Coronary artery (tissue), 2 donors: ENCODE measurements around the gene SBF1.
"Not testable (repeated sequence)": the region's sequence is repeated elsewhere in the genome, so short reads cannot be mapped to it uniquely, and the experiment has no call there.

Experiments used
- DNase-seq: peaks from one replicate; pipeline ENCODE4 v3.0.0-alpha.2; 2017; ENCODE audit warnings: low spot score
- H3K27ac ChIP-seq, 2 donors: fragments of 200-600 bp; sonication (generic); one replicate each; pipeline ENCODE4 v1.5.1; 2016 to 2019
- H3K4me3 ChIP-seq: fragments of 200-600 bp; sonication (generic); 2 replicates; pipeline ENCODE4 v1.5.1; 2016; ENCODE audit warnings: mild to moderate bottlenecking, moderate library complexity
- TF ChIP-seq, protein P1 (sequence below): fragments of 200-600 bp; sonication (generic); IDR thresholded peaks from one replicate; pipeline ENCODE4 v1.5.1; 2019; ENCODE audit warnings: antibody characterized with exemption

Gene SBF1

DNA sequence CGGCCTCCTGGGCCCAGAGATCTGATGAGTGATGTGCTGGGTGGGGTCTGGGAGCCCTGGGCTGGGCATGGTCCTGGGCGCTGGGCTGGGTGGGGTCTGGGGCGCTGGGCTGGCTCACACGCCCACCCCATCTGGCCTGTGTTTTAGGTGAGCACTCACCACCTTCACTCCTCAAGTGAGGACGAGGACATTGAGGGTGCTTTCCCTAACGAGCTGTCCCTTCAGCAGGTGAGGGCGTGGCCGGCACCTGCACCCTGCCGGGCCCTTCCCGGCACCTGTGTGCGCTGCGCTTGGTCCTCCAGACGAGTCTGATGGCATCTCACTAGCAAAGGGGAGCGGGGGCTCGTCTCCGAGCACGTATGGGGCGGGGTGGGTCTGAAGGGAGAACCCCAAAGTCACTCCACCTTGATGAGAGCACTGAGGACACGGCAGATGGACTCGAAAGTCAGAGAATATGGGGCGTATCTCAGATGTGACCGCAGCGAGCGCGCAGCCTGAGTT is 37.9 kb downstream of the SBF1 start:
- no peak for DNase-seq
- TF ChIP-seq, protein P1, sequence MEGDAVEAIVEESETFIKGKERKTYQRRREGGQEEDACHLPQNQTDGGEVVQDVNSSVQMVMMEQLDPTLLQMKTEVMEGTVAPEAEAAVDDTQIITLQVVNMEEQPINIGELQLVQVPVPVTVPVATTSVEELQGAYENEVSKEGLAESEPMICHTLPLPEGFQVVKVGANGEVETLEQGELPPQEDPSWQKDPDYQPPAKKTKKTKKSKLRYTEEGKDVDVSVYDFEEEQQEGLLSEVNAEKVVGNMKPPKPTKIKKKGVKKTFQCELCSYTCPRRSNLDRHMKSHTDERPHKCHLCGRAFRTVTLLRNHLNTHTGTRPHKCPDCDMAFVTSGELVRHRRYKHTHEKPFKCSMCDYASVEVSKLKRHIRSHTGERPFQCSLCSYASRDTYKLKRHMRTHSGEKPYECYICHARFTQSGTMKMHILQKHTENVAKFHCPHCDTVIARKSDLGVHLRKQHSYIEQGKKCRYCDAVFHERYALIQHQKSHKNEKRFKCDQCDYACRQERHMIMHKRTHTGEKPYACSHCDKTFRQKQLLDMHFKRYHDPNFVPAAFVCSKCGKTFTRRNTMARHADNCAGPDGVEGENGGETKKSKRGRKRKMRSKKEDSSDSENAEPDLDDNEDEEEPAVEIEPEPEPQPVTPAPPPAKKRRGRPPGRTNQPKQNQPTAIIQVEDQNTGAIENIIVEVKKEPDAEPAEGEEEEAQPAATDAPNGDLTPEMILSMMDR: no peak
- no peak overlapping the region for H3K27ac ChIP-seq
- no peak overlapping the region for H3K4me3 ChIP-seq

DNA sequence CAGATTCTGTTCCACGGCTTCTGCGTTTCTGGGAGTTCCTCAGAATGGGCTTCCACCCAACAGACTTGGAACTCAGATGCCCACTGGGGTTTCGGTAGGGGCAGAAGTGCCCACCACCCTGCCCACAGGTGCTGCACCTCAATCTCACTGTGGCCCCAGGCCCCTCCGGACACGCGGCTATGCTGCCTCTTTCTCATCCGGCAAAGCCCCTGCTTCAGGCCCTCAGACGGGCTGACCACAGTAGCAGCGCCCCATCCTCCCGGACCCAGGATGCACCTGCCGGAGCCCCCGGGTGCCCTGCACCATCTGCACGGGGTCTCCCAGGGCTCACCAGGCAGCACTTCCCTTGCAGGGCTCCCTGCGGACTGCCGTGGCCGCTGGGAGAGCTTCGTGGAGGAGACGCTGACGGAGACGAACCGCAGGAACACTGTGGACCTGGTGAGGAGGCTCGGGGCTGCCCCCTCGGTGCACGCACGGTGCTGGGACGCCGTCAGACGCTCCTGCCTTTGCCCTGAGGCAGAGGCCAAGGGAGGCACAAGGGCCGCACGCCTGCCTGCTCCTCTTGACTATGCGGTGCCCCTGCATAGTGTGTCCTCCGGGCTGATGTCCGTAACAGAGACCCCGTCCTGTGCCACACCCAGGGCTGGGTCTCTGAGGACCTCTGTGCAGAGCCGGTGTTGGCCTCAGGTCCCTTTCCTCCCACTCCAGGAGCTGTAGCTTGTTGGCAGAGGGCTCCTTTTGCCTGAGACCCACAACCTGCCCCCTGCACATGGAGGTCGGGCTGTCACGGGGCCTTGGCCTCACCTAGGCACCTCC is 38.6 kb downstream of the SBF1 start:
- TF ChIP-seq, protein P1: no peak
- no peak overlapping the region for H3K27ac ChIP-seq
- DNase-seq: no peak
- H3K4me3 ChIP-seq: no peak overlapping the region

DNA sequence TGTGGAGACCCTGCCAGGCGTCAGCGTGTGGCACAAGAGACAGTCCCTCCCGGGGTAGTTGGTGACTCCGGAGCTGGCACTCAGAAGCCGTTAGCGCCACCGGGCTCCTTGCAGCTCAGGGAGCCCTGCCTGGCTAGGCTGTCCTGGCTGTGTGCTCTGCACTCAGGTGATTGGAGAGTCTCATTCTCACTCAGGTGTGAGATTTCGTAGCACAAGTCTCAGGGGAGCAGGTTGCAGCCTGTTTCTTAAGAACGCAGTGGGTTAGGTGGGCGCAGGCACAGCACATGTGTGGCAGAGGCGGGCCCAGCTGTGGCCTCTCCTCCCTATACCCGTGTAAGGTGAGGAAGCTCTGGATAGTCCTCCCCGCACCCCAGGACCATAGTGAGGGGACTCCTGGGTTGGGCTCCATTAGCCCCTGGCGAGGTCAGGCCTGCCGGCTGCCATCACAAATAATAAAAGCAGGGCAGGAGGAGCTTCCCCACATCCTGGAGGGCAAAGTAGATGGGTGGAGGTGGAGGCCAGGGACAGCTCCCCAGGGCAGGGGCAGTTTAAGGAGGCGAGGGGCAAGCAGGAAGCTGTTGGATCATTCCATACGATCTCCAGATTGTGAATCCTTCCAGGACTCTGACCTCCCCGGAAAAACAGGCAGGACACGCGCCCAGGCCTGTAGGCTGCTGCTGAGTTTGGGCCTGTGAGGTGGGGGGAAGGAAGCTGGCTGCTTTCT is 39.4 kb downstream of the SBF1 start:
- no peak overlapping the region for H3K27ac ChIP-seq
- no peak overlapping the region for H3K4me3 ChIP-seq
- TF ChIP-seq, protein P1: no peak
- DNase-seq: no peak

DNA sequence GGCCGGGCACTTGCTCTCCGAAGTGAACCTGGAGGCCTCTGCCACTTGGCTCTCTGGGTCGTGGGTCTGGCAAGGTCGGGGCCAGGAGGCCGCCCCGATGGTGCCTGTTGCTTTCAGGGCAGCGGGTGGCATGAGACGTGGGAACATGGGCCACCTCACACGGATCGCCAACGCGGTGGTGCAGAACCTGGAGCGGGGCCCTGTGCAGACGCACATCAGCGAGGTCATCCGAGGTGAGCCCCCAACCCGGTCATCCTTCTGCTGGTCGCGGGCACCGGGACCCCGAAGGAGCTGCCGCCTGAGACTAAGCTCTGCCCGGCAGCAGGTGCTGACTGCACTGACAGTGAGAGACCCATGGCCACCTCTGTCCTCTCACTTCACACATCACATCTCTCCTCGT is 40.0 kb downstream of the SBF1 start:
- H3K27ac ChIP-seq: no peak overlapping the region
- TF ChIP-seq, protein P1: no peak
- H3K4me3 ChIP-seq: no peak overlapping the region
- DNase-seq: no peak

DNA sequence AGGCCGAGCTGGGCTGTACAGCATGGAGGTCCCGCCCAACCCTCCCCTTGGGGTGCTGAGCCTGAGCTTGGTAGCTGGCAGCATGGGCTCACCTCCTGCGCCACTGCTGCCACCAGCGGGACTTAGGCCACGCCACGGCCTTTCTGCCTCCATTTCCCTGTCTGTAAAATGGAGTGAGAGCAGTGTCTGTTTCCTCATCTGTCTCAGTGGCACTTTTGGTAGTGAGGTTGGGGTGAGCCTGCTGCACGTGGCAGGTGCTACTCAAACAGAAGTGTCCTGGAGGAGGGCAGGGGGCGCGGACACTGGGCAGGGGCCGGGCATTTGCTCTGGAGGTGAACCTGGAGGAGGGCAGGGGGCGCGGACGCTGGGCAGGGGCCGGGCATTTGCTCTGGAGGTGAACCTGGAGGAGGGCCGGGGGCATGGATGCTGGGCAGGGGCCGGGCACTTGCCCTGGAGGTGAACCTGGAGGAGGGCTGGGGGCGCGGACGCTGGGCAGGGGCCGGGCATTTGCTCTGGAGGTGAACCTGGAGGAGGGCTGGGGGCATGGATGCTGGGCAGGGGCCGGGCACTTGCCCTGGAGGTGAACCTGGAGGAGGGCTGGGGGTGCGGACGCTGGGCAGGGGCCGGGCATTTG is 41.8 kb downstream of the SBF1 start:
- H3K4me3 ChIP-seq, DNase-seq, H3K27ac ChIP-seq: not testable (repeated sequence)

DNA sequence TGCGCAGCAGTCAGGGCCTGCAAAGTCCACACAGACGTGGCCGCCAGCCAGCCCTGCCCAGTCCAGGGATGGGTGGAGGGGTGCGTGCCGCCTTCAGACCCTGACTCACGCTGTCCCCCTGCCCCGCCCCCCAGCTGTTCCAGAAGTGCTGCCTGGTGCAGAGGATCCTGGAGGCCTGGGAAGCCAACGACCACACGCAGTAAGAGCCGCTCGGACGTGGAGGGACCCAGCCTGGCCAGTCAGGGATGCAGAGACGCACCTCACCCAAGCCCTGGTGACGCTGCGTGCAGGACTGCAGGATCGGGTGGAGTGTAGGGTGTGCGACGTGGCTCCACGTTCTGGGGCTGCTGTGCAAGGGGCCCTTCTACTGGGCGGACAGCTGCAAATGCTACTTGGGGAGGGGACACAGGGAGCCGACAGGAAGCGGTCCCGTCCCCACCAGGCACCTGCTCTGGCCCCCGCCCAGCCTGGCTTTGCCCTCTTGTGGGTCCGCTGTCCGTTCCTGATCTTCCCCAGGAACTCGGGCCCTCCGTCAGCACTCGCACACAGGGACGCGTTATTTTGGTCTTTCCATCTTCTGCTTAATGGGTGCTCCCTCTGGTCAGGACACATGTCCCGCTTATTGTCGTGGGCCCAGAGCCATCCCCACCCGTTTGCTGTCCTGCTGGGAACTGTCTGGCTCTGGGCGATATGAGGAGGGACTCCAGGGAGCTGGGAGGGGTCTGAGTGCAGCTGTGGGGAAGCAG is 42.5 kb downstream of the SBF1 start:
- TF ChIP-seq, protein P1: no peak
- Histone ChIP-seq H3K4me3 (no peak overlapping the region), H3K27ac (no peak overlapping the region)
- no peak for DNase-seq
